Type B pancreatic cell (in vitro differentiated cells): Measurements from ENCODE around the gene ATXN2. TPM values are rescaled to one million over a fixed set of nuclear protein-coding genes. Genes with fewer than 3 reads are reported as not detected.

ENCODE experiments used
- DNase-seq: peaks from one replicate; pipeline ENCODE4 v3.0.0; 2021; ENCODE audit warnings: mixed read lengths; ENCODE audit not compliant: unreplicated experiment; ENCODE audit errors: extremely low spot score
- H3K27ac Mint-ChIP-seq: 2 replicates; pipeline ENCODE4 v1.8.0; 2021; ENCODE audit warnings: mild to moderate bottlenecking, mixed read lengths
- H3K27me3 Mint-ChIP-seq: 2 replicates; pipeline ENCODE4 v1.8.0; 2021; ENCODE audit warnings: mixed read lengths
- H3K36me3 Mint-ChIP-seq: 2 replicates; pipeline ENCODE4 v1.8.0; 2021; ENCODE audit warnings: mixed read lengths
- H3K4me1 Mint-ChIP-seq: one replicate; pipeline ENCODE4 v1.8.0; 2021; ENCODE audit warnings: mixed read lengths; ENCODE audit not compliant: unreplicated experiment
- H3K4me3 Mint-ChIP-seq: 2 replicates; pipeline ENCODE4 v1.8.0; 2021; ENCODE audit warnings: mild to moderate bottlenecking, mixed read lengths
- H3K9me3 Mint-ChIP-seq: 2 replicates; pipeline ENCODE4 v1.8.0; 2021; ENCODE audit warnings: mixed read lengths
- CTCF ChIP-seq: fragments of 200-600 bp; sonication (generic); conservative IDR thresholded peaks from 2 replicates; pipeline ENCODE4 v1.5.0; 2021; ENCODE audit warnings: antibody characterized with exemption, mild to moderate bottlenecking
- total RNA-seq: library from RNA; stranded (reverse); gene quantifications from 2 replicates; pipeline ENCODE4 v1.2.1, GENCODE V29; 2021; ENCODE audit warnings: low replicate concordance

Gene ATXN2
- total RNA-seq, 1 donor from 2014 or later: 80.9 TPM

DNA sequence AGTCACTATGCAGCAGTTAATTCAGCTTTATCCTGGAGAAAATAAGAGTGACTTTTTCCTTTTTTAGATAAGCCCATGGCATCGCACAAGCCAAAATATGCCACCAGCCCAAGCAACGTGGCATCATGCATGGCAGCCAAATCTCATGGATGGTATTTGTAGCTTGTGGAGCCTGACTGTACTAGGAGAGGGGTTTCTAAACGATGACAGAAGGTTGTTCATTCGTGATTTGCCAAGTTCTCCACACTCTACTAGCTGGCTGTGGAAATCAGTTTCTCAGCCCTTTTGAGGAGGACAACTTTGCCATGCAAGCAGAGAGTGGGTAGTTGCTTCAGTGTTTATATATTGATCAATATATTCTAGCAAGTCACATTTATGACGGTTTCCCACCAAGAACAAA, 41.4 kb upstream of the ATXN2 start:
- no peak for DNase-seq
- no peak for TF ChIP-seq CTCF
- H3K4me1 Mint-ChIP-seq: peaks cover 38% of the 10 kb centered on the region
- H3K4me3 Mint-ChIP-seq: no peak overlapping the region
- H3K27me3 Mint-ChIP-seq: no peaks in the 10 kb centered on the region
- no peak overlapping the region for H3K27ac Mint-ChIP-seq
- peaks cover 11% of the 10 kb centered on the region for H3K36me3 Mint-ChIP-seq
- H3K9me3 Mint-ChIP-seq: no peaks in the 10 kb centered on the region

DNA sequence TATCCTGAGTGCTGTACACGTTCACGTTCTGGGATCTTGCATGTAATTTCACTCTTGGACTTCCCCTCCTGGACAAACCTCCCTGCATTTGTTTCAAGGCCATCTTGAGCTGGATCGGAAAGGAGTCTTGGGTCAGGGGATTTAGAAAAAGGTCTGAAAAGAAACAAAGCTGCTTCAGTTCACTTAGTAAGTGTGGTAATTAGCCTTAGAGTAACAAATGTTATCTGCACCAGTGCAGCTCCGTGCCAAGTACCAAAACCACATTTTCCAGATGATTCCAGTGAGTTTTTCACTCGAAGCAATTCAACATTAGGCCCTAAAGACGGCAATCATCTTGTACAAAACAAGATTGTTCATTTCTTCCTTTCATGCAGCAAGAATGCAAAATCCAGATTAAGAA, 39.4 kb upstream of the ATXN2 start:
- Mint-ChIP-seq H3K9me3 (no peaks in the 10 kb centered on the region), H3K27me3 (no peaks in the 10 kb centered on the region), H3K27ac (no peak overlapping the region), H3K4me3 (no peak overlapping the region), H3K4me1 (peaks cover 40% of the 10 kb centered on the region), H3K36me3 (peaks cover 7% of the 10 kb centered on the region)
- no peak for TF ChIP-seq CTCF
- DNase-seq: no peak

DNA sequence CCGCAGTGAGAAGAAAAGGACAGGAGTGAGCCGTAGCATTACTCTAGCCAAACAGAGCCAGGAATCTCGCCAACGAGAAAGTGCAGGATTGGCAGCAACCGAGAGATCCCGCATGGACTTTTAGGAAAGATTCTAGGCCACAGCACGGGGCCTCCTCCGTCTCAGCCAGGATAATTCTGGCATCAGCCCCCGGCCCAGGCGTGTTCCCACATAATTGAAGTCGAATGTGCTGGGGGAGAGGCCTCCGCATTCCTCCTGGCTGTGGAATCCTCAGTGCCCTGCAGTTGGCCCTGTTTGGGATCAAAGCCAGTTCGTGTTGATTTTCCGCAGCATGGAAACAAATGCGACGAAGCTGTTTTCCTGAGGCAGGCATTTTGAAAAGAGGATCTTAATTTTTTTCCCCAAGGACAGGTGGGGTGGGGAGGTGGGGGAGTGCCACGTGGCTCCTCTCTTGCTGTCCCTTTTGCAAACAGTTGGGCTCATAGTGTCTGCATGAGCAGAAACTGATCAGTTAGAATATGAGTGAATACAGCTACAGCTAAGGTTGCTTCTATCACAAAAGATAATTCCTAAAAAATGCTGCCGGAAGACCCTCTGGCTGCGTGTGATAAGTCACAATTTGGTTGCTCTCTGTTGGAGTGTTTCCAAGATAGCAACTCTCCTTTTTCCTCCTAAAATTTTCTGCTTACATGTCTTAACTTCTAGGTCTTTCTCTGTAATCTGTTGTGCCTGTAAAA, 37.3 kb upstream of the ATXN2 start:
- Mint-ChIP-seq H3K27ac (peak overlapping the region; percentile 86), H3K4me1 (peaks cover 32% of the 10 kb centered on the region), H3K9me3 (no peaks in the 10 kb centered on the region), H3K4me3 (peak overlapping the region; percentile 57), H3K36me3 (peaks cover 7% of the 10 kb centered on the region), H3K27me3 (no peaks in the 10 kb centered on the region)
- peak; percentile 74 for DNase-seq
- no peak for TF ChIP-seq CTCF

DNA sequence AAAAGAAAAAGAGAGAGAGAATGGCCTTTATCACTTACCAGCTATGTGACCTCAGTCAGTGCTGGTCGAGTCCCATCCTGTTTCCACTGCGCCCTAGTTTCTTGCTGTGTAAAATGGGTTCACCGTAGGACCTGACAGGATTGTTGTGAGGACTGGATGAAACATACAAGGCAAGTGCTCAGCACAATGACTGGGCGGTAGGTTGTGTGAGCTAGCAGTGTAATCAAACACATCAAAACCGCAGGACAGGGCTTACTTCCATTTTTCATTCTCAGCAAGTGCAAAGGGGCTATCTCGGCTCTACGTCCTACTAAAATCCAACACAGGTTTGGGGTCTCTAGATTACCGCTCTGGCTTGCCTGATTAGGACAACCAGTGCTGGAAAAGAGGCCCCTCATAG, 36.4 kb upstream of the ATXN2 start:
- Mint-ChIP-seq H3K4me1 (peaks cover 32% of the 10 kb centered on the region), H3K27me3 (no peaks in the 10 kb centered on the region), H3K27ac (peak overlapping the region; percentile 86), H3K9me3 (no peaks in the 10 kb centered on the region), H3K4me3 (peak overlapping the region; percentile 57), H3K36me3 (peaks cover 7% of the 10 kb centered on the region)
- DNase-seq: no peak
- no peak for TF ChIP-seq CTCF

GRCh38 chr12:111628505-111629260, 29.6 kb upstream of the ATXN2 start:
- Mint-ChIP-seq H3K36me3 (no peaks in the 10 kb centered on the region), H3K27me3 (no peaks in the 10 kb centered on the region), H3K9me3 (no peaks in the 10 kb centered on the region), H3K4me1 (peaks cover 4% of the 10 kb centered on the region), H3K27ac (no peak overlapping the region), H3K4me3 (no peak overlapping the region)
- no peak for TF ChIP-seq CTCF
- DNase-seq: no peak
